ENCODE results near the gene SLC5A6.

DNA sequence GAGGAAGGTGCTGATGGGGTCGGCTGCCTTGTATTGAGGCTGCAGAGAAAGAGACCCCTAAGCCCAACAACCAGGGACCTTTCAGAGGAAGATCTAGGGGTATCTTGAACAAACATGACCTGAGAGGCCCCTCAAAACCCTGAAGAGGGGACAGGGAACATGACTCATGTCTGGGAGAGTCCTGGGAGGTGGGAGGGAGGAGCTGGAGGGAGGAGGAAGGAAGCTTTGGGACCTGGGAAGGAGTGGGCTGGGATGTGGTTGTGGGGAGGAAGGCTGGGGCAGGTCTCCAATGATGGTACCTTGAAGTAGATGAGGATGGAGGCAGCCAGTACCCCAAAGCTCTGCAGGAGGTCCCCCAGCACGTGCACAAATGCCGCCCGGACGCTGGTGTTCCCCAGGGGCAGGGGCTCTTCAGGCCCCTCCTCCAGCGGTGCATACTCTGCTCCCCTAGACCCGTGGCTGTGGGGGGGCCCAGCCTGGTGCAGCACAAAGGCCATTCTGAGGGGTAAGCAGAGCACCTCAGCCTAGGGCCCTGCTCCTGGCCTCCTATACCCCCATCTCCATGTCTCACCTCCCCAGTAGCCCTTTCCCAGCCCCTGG lies 44.9 kb upstream of the SLC5A6 start:
- no peak for TF ChIP-seq EZH2 (IDR thresholded peaks at IDR 0.05; ENCODE audit: borderline replicate concordance, insufficient read depth, low read depth, low read length, poor library complexity, severe bottlenecking)
- TF ChIP-seq CTCF (IDR thresholded peaks at IDR 0.05), result no peak

Measured in B cell (primary cell).